Measurements from ENCODE around the gene OIT3. TPM values are rescaled to one million over a fixed set of nuclear protein-coding genes. Genes with fewer than 3 reads are reported as not detected.

Gene OIT3
- total RNA-seq, 1 donor from 2014 or later = 5.5 TPM

DNA sequence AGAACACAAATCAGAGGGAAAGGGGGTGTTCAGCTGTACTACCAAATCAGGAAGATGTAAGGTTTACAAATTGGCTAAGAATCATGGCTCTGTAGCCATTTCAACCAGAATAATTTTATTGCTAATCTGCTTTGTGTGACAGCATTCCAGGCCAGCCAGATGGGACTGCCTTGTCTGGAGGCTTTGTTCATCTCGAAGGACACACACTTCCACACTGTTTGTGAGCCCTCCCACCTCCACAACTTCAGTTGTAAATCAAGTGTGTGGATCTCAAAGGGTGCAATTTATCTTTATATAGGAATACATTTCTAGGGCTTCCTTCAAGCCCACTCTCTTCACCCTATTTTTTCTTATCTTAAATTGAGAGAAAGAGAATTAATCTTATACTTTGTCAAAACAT lies 6.9 kb upstream of the OIT3 start:
- DNase-seq (ENCODE audit: low spot score) = no peak
- Mint-ChIP-seq H3K4me1 (ENCODE audit: unreplicated experiment) (peaks cover 19% of the 10 kb centered on the region), H3K9me3 (ENCODE audit: unreplicated experiment) (no peaks in the 10 kb centered on the region), H3K4me3 (ENCODE audit: unreplicated experiment) (no peak overlapping the region), H3K27ac (ENCODE audit: unreplicated experiment) (peak overlapping the region; percentile 81), H3K27me3 (ENCODE audit: unreplicated experiment) (no peaks in the 10 kb centered on the region), H3K36me3 (ENCODE audit: low read depth, unreplicated experiment) (peaks cover 37% of the 10 kb centered on the region)
- TF ChIP-seq, protein P1, sequence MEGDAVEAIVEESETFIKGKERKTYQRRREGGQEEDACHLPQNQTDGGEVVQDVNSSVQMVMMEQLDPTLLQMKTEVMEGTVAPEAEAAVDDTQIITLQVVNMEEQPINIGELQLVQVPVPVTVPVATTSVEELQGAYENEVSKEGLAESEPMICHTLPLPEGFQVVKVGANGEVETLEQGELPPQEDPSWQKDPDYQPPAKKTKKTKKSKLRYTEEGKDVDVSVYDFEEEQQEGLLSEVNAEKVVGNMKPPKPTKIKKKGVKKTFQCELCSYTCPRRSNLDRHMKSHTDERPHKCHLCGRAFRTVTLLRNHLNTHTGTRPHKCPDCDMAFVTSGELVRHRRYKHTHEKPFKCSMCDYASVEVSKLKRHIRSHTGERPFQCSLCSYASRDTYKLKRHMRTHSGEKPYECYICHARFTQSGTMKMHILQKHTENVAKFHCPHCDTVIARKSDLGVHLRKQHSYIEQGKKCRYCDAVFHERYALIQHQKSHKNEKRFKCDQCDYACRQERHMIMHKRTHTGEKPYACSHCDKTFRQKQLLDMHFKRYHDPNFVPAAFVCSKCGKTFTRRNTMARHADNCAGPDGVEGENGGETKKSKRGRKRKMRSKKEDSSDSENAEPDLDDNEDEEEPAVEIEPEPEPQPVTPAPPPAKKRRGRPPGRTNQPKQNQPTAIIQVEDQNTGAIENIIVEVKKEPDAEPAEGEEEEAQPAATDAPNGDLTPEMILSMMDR (IDR thresholded peaks at IDR 0.05; ENCODE audit: unreplicated experiment) = no peak

- Mint-ChIP-seq H3K27ac (ENCODE audit: unreplicated experiment) (peak overlapping the region; percentile 81), H3K4me3 (ENCODE audit: unreplicated experiment) (no peak overlapping the region), H3K4me1 (ENCODE audit: unreplicated experiment) (peaks cover 20% of the 10 kb centered on the region), H3K36me3 (ENCODE audit: low read depth, unreplicated experiment) (peaks cover 33% of the 10 kb centered on the region), H3K27me3 (ENCODE audit: unreplicated experiment) (no peaks in the 10 kb centered on the region), H3K9me3 (ENCODE audit: unreplicated experiment) (no peaks in the 10 kb centered on the region)
- TF ChIP-seq, protein P1 (IDR thresholded peaks at IDR 0.05; ENCODE audit: unreplicated experiment) = no peak
- no peak for DNase-seq (ENCODE audit: low spot score)
Measured at GRCh38 chr10:72887043-72887442, 6.5 kb upstream of the OIT3 start.

DNA sequence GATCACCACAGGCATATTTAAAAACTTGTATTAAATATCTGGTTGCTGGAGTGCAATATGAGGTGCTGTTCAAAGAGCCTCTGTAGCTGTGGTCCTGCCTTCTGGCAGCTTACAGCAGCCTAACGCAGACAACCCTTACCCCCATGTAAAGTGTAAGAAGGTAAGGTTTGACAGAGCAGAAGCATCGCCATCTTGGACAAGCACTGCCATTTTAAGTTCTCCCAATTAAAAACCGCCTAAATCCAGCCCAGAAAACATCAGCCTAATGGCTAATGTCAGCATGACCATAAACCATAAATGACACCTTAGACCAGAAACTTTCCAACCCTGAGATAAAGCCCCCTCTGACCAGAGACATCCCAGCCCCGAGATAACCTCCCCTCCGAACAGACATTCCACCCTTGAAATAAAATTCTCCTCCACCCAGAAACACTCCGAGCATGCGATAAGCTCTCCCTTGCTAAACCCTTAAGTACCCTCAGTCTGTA lies 5.3 kb upstream of the OIT3 start:
- no peak for DNase-seq (ENCODE audit: low spot score)
- Mint-ChIP-seq H3K9me3 (ENCODE audit: unreplicated experiment) (no peaks in the 10 kb centered on the region), H3K27me3 (ENCODE audit: unreplicated experiment) (no peaks in the 10 kb centered on the region), H3K27ac (ENCODE audit: unreplicated experiment) (no peak overlapping the region), H3K36me3 (ENCODE audit: low read depth, unreplicated experiment) (peaks cover 26% of the 10 kb centered on the region), H3K4me1 (ENCODE audit: unreplicated experiment) (peaks cover 25% of the 10 kb centered on the region), H3K4me3 (ENCODE audit: unreplicated experiment) (peak overlapping the region; percentile 34)
- TF ChIP-seq, protein P1 (IDR thresholded peaks at IDR 0.05; ENCODE audit: unreplicated experiment) = no peak

DNA sequence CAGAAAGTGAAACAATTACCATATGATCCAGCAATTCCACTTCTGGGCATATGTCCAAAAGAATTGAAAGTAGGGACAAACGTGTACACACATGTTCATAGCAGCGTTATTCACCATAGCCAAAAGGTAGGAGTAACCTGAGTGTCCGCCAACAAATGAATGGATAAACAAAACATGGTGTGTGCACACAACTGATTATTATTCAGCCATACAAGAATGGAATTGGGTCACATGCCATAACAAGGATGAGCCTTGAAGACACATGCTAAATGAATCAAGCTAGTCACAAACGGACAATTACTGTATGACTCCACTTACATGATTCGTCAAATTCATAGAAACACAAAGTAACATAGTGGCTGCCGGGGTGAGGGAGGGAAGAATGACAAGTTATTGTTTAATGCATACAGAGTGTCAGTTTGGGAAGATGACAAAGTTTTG lies 4.1 kb upstream of the OIT3 start:
- no peak for DNase-seq (ENCODE audit: low spot score)
- TF ChIP-seq, protein P1 (IDR thresholded peaks at IDR 0.05; ENCODE audit: unreplicated experiment) = no peak
- Mint-ChIP-seq H3K4me3 (ENCODE audit: unreplicated experiment) (no peak overlapping the region), H3K27me3 (ENCODE audit: unreplicated experiment) (no peaks in the 10 kb centered on the region), H3K9me3 (ENCODE audit: unreplicated experiment) (no peaks in the 10 kb centered on the region), H3K4me1 (ENCODE audit: unreplicated experiment) (peaks cover 35% of the 10 kb centered on the region), H3K36me3 (ENCODE audit: low read depth, unreplicated experiment) (peaks cover 26% of the 10 kb centered on the region), H3K27ac (ENCODE audit: unreplicated experiment) (no peak overlapping the region)

- no peaks in the 10 kb centered on the region for H3K9me3 Mint-ChIP-seq (ENCODE audit: unreplicated experiment)
- peaks cover 26% of the 10 kb centered on the region for H3K36me3 Mint-ChIP-seq (ENCODE audit: low read depth, unreplicated experiment)
- H3K27ac Mint-ChIP-seq (ENCODE audit: unreplicated experiment) = no peak overlapping the region
- TF ChIP-seq, protein P1 (IDR thresholded peaks at IDR 0.05; ENCODE audit: unreplicated experiment) = no peak
- H3K4me1 Mint-ChIP-seq (ENCODE audit: unreplicated experiment) = peaks cover 31% of the 10 kb centered on the region
- no peaks in the 10 kb centered on the region for H3K27me3 Mint-ChIP-seq (ENCODE audit: unreplicated experiment)
- no peak overlapping the region for H3K4me3 Mint-ChIP-seq (ENCODE audit: unreplicated experiment)
- no peak for DNase-seq (ENCODE audit: low spot score)
Measured at GRCh38 chr10:72890086-72890485, 3.5 kb upstream of the OIT3 start.
